Measurements from ENCODE around the gene IFRD2.

The IFRD2 gene

GRCh38 chr3:50324351-50325112 is 32.3 kb upstream of the IFRD2 start:
- Histone ChIP-seq H3K9ac (ENCODE audit: low read length in 2 of 2) (peak overlapping the region in 1 of 2 donors; percentile 29), H3K27ac (ENCODE audit: low read length) (peak overlapping the region; percentile 94), H3K4me3 (ENCODE audit: low read length in 2 of 2) (no peak overlapping the region), H3K27me3 (ENCODE audit: control insufficient read depth in 1 of 2, insufficient read depth in 2 of 2, low read length in 2 of 2) (no peaks in the 10 kb centered on the region), H3K4me1 (ENCODE audit: control insufficient read depth, insufficient read depth, low read length) (peaks cover 50% of the 10 kb centered on the region), H3K9me3 (ENCODE audit: control insufficient read depth in 2 of 2, low read length in 2 of 2) (no peaks in the 10 kb centered on the region), H3K36me3 (ENCODE audit: control insufficient read depth in 2 of 2, insufficient read depth in 2 of 2, low read length in 2 of 2) (peaks cover 12% of the 10 kb centered on the region in 2 donors)

GRCh38 chr3:50323614-50324199 is 31.5 kb upstream of the IFRD2 start:
- Histone ChIP-seq H3K9ac (ENCODE audit: low read length in 2 of 2) (no peak overlapping the region), H3K4me3 (ENCODE audit: low read length in 2 of 2) (peak overlapping the region in 1 of 2 donors; percentile 8), H3K27ac (ENCODE audit: low read length) (peak overlapping the region; percentile 94), H3K9me3 (ENCODE audit: control insufficient read depth in 2 of 2, low read length in 2 of 2) (no peaks in the 10 kb centered on the region), H3K36me3 (ENCODE audit: control insufficient read depth in 2 of 2, insufficient read depth in 2 of 2, low read length in 2 of 2) (peaks cover 10 to 15% of the 10 kb centered on the region in 2 donors), H3K27me3 (ENCODE audit: control insufficient read depth in 1 of 2, insufficient read depth in 2 of 2, low read length in 2 of 2) (no peaks in the 10 kb centered on the region), H3K4me1 (ENCODE audit: control insufficient read depth, insufficient read depth, low read length) (peaks cover 56% of the 10 kb centered on the region)

DNA sequence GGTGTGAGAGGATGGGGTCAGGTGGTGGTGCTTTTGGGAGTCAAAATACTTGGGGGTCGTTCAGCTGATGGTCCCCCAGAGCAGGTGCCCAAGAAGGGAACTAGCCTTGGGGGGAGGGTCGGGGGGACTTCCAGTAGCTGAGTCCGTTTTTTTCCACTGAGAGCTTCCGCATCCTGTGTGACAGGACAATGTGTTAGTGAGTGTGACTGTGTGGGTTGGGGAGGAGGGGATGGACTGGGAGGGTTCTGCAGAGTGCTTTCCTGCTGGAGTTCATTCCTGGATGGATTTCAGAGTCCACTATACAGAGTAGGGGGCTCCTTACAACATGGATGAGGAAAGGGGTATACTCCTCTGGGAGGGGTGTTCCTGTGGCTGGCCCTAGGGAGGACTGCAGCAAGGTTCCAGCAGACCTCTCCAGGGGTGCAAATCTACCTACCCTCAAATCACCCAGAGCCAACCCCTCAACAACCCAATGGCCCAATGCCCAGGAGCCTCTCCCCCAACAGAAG is 30.9 kb upstream of the IFRD2 start:
- Histone ChIP-seq H3K27ac (ENCODE audit: low read length) (peak overlapping the region; percentile 94), H3K9ac (ENCODE audit: low read length in 2 of 2) (peak overlapping the region; percentile 13 to 45), H3K4me3 (ENCODE audit: low read length in 2 of 2) (peak overlapping the region in 1 of 2 donors; percentile 8), H3K27me3 (ENCODE audit: control insufficient read depth in 1 of 2, insufficient read depth in 2 of 2, low read length in 2 of 2) (no peaks in the 10 kb centered on the region), H3K9me3 (ENCODE audit: control insufficient read depth in 2 of 2, low read length in 2 of 2) (no peaks in the 10 kb centered on the region), H3K4me1 (ENCODE audit: control insufficient read depth, insufficient read depth, low read length) (peaks cover 56% of the 10 kb centered on the region), H3K36me3 (ENCODE audit: control insufficient read depth in 2 of 2, insufficient read depth in 2 of 2, low read length in 2 of 2) (peaks cover 16 to 21% of the 10 kb centered on the region in 2 donors)

DNA sequence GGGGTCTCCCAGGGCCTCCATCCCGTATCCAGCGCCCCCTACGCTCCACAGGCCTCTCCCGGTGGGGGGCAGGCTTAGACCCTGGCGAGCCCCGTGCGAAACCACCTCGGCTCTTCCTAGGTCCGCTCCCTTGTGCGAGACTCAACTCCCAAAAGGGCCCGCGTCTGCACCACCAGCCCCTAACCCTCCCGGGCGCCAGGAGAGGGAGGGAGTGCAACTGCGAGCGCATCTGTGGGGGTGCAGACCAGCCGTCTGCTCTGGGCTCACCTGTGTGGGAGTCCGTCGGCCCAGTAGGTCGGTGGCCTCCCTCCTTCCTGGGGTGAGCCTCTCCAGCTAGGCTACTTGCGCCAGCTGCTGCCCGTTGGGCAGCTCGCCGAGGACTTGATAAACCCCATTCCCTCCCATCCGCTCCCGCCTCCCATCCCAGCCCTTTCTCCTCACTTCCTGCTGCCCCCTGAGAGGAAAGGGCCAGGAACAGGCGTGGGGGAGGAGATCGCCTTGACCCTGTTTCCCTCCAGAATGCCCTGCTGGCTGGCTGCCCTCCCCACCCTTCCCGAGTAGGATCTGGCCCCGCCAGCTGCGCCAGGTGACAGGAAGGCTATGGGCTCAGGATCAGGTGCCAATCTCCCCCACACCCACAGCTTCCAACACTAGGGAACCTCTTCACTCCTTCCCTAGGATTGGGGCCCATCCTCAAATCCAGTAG is 30.3 kb upstream of the IFRD2 start, which contains the start of gene HYAL2:
Gene HYAL2, minus strand, starts transcription at position 360 of the 706 bp plus-strand sequence. CDS start 2,256 bp downstream, outside the sequence.
- H3K27ac ChIP-seq (ENCODE audit: low read length), result peak within 1 kb of the TSS; percentile 94
- H3K4me1 ChIP-seq (ENCODE audit: control insufficient read depth, insufficient read depth, low read length), result peaks cover 58% of the 10 kb centered on the region
- no peaks in the 10 kb centered on the region for H3K27me3 ChIP-seq (ENCODE audit: control insufficient read depth in 1 of 2, insufficient read depth in 2 of 2, low read length in 2 of 2)
- H3K9me3 ChIP-seq (ENCODE audit: control insufficient read depth in 2 of 2, low read length in 2 of 2), result no peaks in the 10 kb centered on the region
- H3K9ac ChIP-seq (ENCODE audit: low read length in 2 of 2), result peak within 1 kb of the TSS; percentile 90 to 98
- H3K4me3 ChIP-seq (ENCODE audit: low read length in 2 of 2), result peak within 1 kb of the TSS; percentile 90 to 92
- peaks cover 16 to 24% of the 10 kb centered on the region in 2 donors for H3K36me3 ChIP-seq (ENCODE audit: control insufficient read depth in 2 of 2, insufficient read depth in 2 of 2, low read length in 2 of 2)

DNA sequence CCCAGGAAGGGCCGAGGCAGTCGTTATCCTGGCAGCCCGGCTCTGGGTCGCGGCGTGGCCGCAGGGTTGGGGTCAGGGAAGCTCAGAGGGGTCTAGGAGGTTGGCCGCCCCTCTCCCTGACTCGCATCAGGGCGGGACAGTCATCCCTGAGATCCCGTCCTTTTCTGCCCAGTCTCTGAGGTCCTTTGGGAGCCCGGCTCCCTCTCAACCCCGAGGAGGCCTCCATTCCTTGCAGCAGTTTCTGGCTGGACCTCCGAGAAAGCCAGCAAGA is 29.8 kb upstream of the IFRD2 start:
- Histone ChIP-seq H3K4me1 (ENCODE audit: control insufficient read depth, insufficient read depth, low read length) (peaks cover 56% of the 10 kb centered on the region), H3K27me3 (ENCODE audit: control insufficient read depth in 1 of 2, insufficient read depth in 2 of 2, low read length in 2 of 2) (no peaks in the 10 kb centered on the region), H3K9ac (ENCODE audit: low read length in 2 of 2) (peak overlapping the region; percentile 45 to 71), H3K9me3 (ENCODE audit: control insufficient read depth in 2 of 2, low read length in 2 of 2) (no peaks in the 10 kb centered on the region), H3K4me3 (ENCODE audit: low read length in 2 of 2) (peak overlapping the region; percentile 90 to 92), H3K36me3 (ENCODE audit: control insufficient read depth in 2 of 2, insufficient read depth in 2 of 2, low read length in 2 of 2) (peaks cover 16 to 28% of the 10 kb centered on the region in 2 donors), H3K27ac (ENCODE audit: low read length) (peak overlapping the region; percentile 94)

- Histone ChIP-seq H3K9ac (ENCODE audit: low read length in 2 of 2) (peak overlapping the region; percentile 90 to 98), H3K9me3 (ENCODE audit: control insufficient read depth in 2 of 2, low read length in 2 of 2) (no peaks in the 10 kb centered on the region), H3K27me3 (ENCODE audit: control insufficient read depth in 1 of 2, insufficient read depth in 2 of 2, low read length in 2 of 2) (no peaks in the 10 kb centered on the region), H3K4me3 (ENCODE audit: low read length in 2 of 2) (peak overlapping the region; percentile 90 to 92), H3K36me3 (ENCODE audit: control insufficient read depth in 2 of 2, insufficient read depth in 2 of 2, low read length in 2 of 2) (peaks cover 16 to 33% of the 10 kb centered on the region in 2 donors), H3K27ac (ENCODE audit: low read length) (peak overlapping the region; percentile 94), H3K4me1 (ENCODE audit: control insufficient read depth, insufficient read depth, low read length) (peaks cover 55% of the 10 kb centered on the region)
Measured at GRCh38 chr3:50321336-50322114, 29.3 kb upstream of the IFRD2 start.

DNA sequence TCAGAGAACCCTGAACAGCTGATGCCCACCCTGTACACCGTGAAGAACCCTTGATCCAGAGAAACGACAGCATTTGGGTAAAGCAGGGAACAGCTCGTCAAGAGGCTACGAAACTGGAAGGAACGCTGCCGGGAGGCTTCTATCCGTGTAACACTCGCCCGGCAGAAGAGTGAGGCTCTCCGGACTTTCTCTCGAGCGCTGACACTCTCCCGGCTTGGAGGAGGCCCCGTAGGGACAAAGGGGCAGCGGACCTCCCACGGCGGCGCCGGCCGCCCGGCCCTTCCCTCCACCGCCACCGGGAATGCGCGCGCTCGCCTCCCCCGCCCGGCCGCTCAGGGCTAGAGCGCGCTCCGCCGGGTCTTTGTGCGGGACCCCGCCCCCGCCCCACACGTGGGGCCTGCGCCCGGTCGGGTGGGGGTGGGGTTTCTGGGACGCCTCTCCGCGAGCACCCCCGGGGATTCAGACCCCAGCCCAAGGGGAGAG is 28.7 kb upstream of the IFRD2 start:
- no peaks in the 10 kb centered on the region for H3K27me3 ChIP-seq (ENCODE audit: control insufficient read depth in 1 of 2, insufficient read depth in 2 of 2, low read length in 2 of 2)
- peaks cover 55% of the 10 kb centered on the region for H3K4me1 ChIP-seq (ENCODE audit: control insufficient read depth, insufficient read depth, low read length)
- no peaks in the 10 kb centered on the region for H3K9me3 ChIP-seq (ENCODE audit: control insufficient read depth in 2 of 2, low read length in 2 of 2)
- peaks cover 12 to 34% of the 10 kb centered on the region in 2 donors for H3K36me3 ChIP-seq (ENCODE audit: control insufficient read depth in 2 of 2, insufficient read depth in 2 of 2, low read length in 2 of 2)
- H3K9ac ChIP-seq (ENCODE audit: low read length in 2 of 2), result peak overlapping the region; percentile 90 to 98
- peak overlapping the region; percentile 90 to 92 for H3K4me3 ChIP-seq (ENCODE audit: low read length in 2 of 2)
- peak overlapping the region; percentile 94 for H3K27ac ChIP-seq (ENCODE audit: low read length)

GRCh38 chr3:50319894-50320625 is 27.8 kb upstream of the IFRD2 start:
- Histone ChIP-seq H3K27me3 (ENCODE audit: control insufficient read depth in 1 of 2, insufficient read depth in 2 of 2, low read length in 2 of 2) (no peaks in the 10 kb centered on the region), H3K9ac (ENCODE audit: low read length in 2 of 2) (peak overlapping the region; percentile 90 to 96), H3K36me3 (ENCODE audit: control insufficient read depth in 2 of 2, insufficient read depth in 2 of 2, low read length in 2 of 2) (peaks cover 7 to 29% of the 10 kb centered on the region in 2 donors), H3K9me3 (ENCODE audit: control insufficient read depth in 2 of 2, low read length in 2 of 2) (no peaks in the 10 kb centered on the region), H3K4me1 (ENCODE audit: control insufficient read depth, insufficient read depth, low read length) (peaks cover 55% of the 10 kb centered on the region), H3K27ac (ENCODE audit: low read length) (peak overlapping the region; percentile 94), H3K4me3 (ENCODE audit: low read length in 2 of 2) (peak overlapping the region; percentile 90 to 92)

GRCh38 chr3:50319181-50319893 is 27.1 kb upstream of the IFRD2 start:
- Histone ChIP-seq H3K9ac (ENCODE audit: low read length in 2 of 2) (peak overlapping the region; percentile 29 to 36), H3K27ac (ENCODE audit: low read length) (no peak overlapping the region), H3K4me3 (ENCODE audit: low read length in 2 of 2) (peak overlapping the region in 1 of 2 donors; percentile 90)

More at GRCh38 chr3:50319181-50319893, 27.1 kb upstream of the IFRD2 start:
- no peaks in the 10 kb centered on the region for H3K27me3 ChIP-seq (ENCODE audit: control insufficient read depth in 1 of 2, insufficient read depth in 2 of 2, low read length in 2 of 2)
- H3K4me1 ChIP-seq (ENCODE audit: control insufficient read depth, insufficient read depth, low read length), result peaks cover 53% of the 10 kb centered on the region
- H3K9me3 ChIP-seq (ENCODE audit: control insufficient read depth in 2 of 2, low read length in 2 of 2), result no peaks in the 10 kb centered on the region
- peaks cover 10 to 30% of the 10 kb centered on the region in 2 donors for H3K36me3 ChIP-seq (ENCODE audit: control insufficient read depth in 2 of 2, insufficient read depth in 2 of 2, low read length in 2 of 2)

All from stomach smooth muscle (tissue), 2 donors.